Keratinocyte (primary cell): ENCODE results near the gene GATA2.

Experiments
- EZH2 ChIP-seq: IDR thresholded peaks from one replicate; pipeline ENCODE4 v1.6.1; 2012; ENCODE audit warnings: inconsistent platforms, mild to moderate bottlenecking, low read length, moderate library complexity
- TF ChIP-seq, protein P1 (sequence below), 3 experiments: IDR thresholded peaks in 1 of 3; conservative IDR thresholded peaks in 1 of 3; optimal IDR thresholded peaks in 1 of 3; 2 replicates in 2 of 3; 3 replicates in 1 of 3; pipeline versions ENCODE3 to v1.5.1; 2011; ENCODE audit warnings: low read length in 3 of 3, mild to moderate bottlenecking in 3 of 3, moderate library complexity in 2 of 3, control low read depth in 1 of 3, inconsistent platforms in 1 of 3; ENCODE audit not compliant: insufficient read depth in 2 of 3; ENCODE audit errors: extremely low read depth in 1 of 3

DNA sequence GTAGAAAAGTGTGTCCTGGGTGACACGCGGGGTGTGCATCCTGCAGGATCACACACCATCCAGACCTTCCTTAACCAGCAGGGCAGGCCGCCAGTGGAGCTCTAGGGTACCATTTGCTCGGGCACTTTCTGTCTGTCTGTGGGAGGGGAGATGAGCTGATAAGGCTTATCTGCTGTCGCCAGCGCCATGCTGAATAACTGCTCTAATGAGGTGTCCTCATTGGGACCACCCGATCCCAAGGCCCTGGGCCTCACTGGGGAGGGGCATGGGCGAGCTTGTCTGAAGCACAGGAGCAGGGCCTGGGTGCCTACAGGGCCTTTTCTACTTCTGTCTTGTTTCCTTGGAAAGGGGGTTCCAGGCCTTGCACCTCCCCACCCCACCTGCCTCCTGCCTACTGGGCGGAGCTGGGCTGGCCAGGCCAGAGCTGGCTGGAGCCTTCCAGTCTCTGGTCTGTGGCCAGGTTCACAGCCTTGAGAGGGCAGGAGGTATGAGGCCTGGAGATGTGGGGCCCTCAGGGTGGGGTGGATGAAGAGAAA, 2.5 kb upstream of the GATA2 start:
- TF ChIP-seq, protein P1, sequence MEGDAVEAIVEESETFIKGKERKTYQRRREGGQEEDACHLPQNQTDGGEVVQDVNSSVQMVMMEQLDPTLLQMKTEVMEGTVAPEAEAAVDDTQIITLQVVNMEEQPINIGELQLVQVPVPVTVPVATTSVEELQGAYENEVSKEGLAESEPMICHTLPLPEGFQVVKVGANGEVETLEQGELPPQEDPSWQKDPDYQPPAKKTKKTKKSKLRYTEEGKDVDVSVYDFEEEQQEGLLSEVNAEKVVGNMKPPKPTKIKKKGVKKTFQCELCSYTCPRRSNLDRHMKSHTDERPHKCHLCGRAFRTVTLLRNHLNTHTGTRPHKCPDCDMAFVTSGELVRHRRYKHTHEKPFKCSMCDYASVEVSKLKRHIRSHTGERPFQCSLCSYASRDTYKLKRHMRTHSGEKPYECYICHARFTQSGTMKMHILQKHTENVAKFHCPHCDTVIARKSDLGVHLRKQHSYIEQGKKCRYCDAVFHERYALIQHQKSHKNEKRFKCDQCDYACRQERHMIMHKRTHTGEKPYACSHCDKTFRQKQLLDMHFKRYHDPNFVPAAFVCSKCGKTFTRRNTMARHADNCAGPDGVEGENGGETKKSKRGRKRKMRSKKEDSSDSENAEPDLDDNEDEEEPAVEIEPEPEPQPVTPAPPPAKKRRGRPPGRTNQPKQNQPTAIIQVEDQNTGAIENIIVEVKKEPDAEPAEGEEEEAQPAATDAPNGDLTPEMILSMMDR (optimal IDR thresholded peaks at IDR 0.05 in 1 of 3, IDR thresholded peaks at IDR 0.05 in 1 of 3, conservative IDR thresholded peaks at IDR 0.05 in 1 of 3; ENCODE audit: extremely low read depth in 1 of 3, insufficient read depth in 2 of 3, low read length in 3 of 3): no peak
- peak; percentile 13 for TF ChIP-seq EZH2
